Type B pancreatic cell (in vitro differentiated cells): Measurements from ENCODE around the gene RPP30. TPM values are rescaled to one million over a fixed set of nuclear protein-coding genes. Genes with fewer than 3 reads are reported as not detected.
"Not testable (repeated sequence)": the region's sequence is repeated elsewhere in the genome, so short reads cannot be mapped to it uniquely, and the experiment has no call there.

ENCODE experiments used
- DNase-seq: peaks from one replicate; pipeline ENCODE4 v3.0.0; 2021; ENCODE audit warnings: mixed read lengths; ENCODE audit not compliant: unreplicated experiment; ENCODE audit errors: extremely low spot score
- H3K27ac Mint-ChIP-seq: 2 replicates; pipeline ENCODE4 v1.8.0; 2021; ENCODE audit warnings: mild to moderate bottlenecking, mixed read lengths
- H3K27me3 Mint-ChIP-seq: 2 replicates; pipeline ENCODE4 v1.8.0; 2021; ENCODE audit warnings: mixed read lengths
- H3K36me3 Mint-ChIP-seq: 2 replicates; pipeline ENCODE4 v1.8.0; 2021; ENCODE audit warnings: mixed read lengths
- H3K4me1 Mint-ChIP-seq: one replicate; pipeline ENCODE4 v1.8.0; 2021; ENCODE audit warnings: mixed read lengths; ENCODE audit not compliant: unreplicated experiment
- H3K4me3 Mint-ChIP-seq: 2 replicates; pipeline ENCODE4 v1.8.0; 2021; ENCODE audit warnings: mild to moderate bottlenecking, mixed read lengths
- H3K9me3 Mint-ChIP-seq: 2 replicates; pipeline ENCODE4 v1.8.0; 2021; ENCODE audit warnings: mixed read lengths
- total RNA-seq: library from RNA; stranded (reverse); gene quantifications from 2 replicates; pipeline ENCODE4 v1.2.1, GENCODE V29; 2021; ENCODE audit warnings: low replicate concordance
- TF ChIP-seq, protein P1 (sequence below): fragments of 200-600 bp; sonication (generic); conservative IDR thresholded peaks from 2 replicates; pipeline ENCODE4 v1.5.0; 2021; ENCODE audit warnings: antibody characterized with exemption, mild to moderate bottlenecking

The RPP30 gene
- total RNA-seq, 1 donor from 2014 or later, result 58.0 TPM

GRCh38 chr10:90871279-90871765, 452 bp upstream of the RPP30 start:
- Mint-ChIP-seq H3K36me3 (peaks cover 4% of the 10 kb centered on the region), H3K27me3 (peaks cover 38% of the 10 kb centered on the region), H3K4me1 (peaks cover 30% of the 10 kb centered on the region), H3K27ac (peak overlapping the region; percentile 79), H3K9me3 (no peaks in the 10 kb centered on the region), H3K4me3 (peak overlapping the region; percentile 94)
- TF ChIP-seq, protein P1, sequence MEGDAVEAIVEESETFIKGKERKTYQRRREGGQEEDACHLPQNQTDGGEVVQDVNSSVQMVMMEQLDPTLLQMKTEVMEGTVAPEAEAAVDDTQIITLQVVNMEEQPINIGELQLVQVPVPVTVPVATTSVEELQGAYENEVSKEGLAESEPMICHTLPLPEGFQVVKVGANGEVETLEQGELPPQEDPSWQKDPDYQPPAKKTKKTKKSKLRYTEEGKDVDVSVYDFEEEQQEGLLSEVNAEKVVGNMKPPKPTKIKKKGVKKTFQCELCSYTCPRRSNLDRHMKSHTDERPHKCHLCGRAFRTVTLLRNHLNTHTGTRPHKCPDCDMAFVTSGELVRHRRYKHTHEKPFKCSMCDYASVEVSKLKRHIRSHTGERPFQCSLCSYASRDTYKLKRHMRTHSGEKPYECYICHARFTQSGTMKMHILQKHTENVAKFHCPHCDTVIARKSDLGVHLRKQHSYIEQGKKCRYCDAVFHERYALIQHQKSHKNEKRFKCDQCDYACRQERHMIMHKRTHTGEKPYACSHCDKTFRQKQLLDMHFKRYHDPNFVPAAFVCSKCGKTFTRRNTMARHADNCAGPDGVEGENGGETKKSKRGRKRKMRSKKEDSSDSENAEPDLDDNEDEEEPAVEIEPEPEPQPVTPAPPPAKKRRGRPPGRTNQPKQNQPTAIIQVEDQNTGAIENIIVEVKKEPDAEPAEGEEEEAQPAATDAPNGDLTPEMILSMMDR, result peak; percentile 73
- DNase-seq, result no peak

- Mint-ChIP-seq H3K9me3 (no peaks in the 10 kb centered on the region), H3K4me3 (peak overlapping the region; percentile 94), H3K4me1 (peaks cover 30% of the 10 kb centered on the region), H3K27ac (peak overlapping the region; percentile 79), H3K27me3 (peaks cover 26% of the 10 kb centered on the region), H3K36me3 (peaks cover 6% of the 10 kb centered on the region)
- TF ChIP-seq, protein P1, result no peak
- DNase-seq, result no peak
Observed at GRCh38 chr10:90872648-90873020, 860 bp downstream of the RPP30 start.

DNA sequence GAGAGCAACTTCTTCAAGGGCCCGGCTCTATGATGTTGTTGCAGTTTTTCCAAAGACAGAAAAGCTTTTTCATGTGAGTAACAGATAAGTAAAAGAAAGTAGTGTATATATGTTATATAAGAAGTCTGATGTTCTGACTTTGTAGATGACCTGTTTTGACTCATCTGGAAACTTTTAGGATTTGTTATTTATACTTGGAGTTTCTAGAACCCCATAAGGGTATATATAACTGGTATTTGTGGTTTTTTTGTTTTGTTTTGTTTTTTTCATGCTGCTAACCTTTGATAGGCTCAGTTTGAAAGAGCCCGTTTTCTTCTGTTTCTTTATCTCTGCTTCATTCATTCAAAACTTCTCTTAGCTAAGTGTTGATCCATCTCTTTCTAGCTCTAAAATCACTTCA, 7.3 kb downstream of the RPP30 start:
- peaks cover 4% of the 10 kb centered on the region for H3K4me1 Mint-ChIP-seq
- H3K36me3 Mint-ChIP-seq, result peaks cover 16% of the 10 kb centered on the region
- no peak overlapping the region for H3K27ac Mint-ChIP-seq
- no peaks in the 10 kb centered on the region for H3K9me3 Mint-ChIP-seq
- TF ChIP-seq, protein P1, result no peak
- no peaks in the 10 kb centered on the region for H3K27me3 Mint-ChIP-seq
- DNase-seq, result no peak
- H3K4me3 Mint-ChIP-seq, result no peak overlapping the region

GRCh38 chr10:90880059-90880719, 8.4 kb downstream of the RPP30 start:
- H3K36me3 Mint-ChIP-seq, result peaks cover 16% of the 10 kb centered on the region
- H3K4me3 Mint-ChIP-seq, H3K4me1 Mint-ChIP-seq, H3K27ac Mint-ChIP-seq, H3K27me3 Mint-ChIP-seq, DNase-seq, H3K9me3 Mint-ChIP-seq: not testable (repeated sequence)
- TF ChIP-seq, protein P1, result peak; percentile 87

DNA sequence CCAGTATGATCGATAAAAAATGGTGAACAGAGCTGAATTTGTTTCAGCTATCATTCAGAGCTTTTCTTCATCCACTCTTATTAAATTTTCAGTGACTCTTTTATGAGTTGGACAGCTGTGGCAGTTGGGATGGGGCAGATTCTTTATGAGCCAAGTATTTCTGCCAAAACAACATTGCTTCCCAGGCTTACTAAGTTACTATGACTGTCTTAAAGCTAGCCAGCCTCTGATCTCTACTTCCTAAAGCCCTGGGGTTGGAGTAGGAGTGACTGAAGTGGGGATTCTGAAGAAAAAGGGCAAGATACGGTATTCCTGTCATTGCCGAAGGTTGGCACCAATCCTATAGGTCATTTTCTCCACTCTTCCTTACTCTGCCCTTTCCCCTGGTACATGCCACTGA, 12.7 kb downstream of the RPP30 start:
- DNase-seq, result no peak
- Mint-ChIP-seq H3K27me3 (no peaks in the 10 kb centered on the region), H3K27ac (no peak overlapping the region), H3K36me3 (peaks cover 26% of the 10 kb centered on the region), H3K4me3 (no peak overlapping the region), H3K4me1 (no peaks in the 10 kb centered on the region), H3K9me3 (no peaks in the 10 kb centered on the region)
- TF ChIP-seq, protein P1, result no peak
